HG02571 (cell line): ENCODE measurements around the gene ERICH6.

ENCODE experiments used
- ATAC-seq: cut with Tn5 transposase; IDR thresholded peaks from one replicate; pipeline ENCODE4 v1.9.1; 2021; ENCODE audit warnings: mild to moderate bottlenecking, moderate library complexity; ENCODE audit not compliant: unreplicated experiment

ERICH6 gene

DNA sequence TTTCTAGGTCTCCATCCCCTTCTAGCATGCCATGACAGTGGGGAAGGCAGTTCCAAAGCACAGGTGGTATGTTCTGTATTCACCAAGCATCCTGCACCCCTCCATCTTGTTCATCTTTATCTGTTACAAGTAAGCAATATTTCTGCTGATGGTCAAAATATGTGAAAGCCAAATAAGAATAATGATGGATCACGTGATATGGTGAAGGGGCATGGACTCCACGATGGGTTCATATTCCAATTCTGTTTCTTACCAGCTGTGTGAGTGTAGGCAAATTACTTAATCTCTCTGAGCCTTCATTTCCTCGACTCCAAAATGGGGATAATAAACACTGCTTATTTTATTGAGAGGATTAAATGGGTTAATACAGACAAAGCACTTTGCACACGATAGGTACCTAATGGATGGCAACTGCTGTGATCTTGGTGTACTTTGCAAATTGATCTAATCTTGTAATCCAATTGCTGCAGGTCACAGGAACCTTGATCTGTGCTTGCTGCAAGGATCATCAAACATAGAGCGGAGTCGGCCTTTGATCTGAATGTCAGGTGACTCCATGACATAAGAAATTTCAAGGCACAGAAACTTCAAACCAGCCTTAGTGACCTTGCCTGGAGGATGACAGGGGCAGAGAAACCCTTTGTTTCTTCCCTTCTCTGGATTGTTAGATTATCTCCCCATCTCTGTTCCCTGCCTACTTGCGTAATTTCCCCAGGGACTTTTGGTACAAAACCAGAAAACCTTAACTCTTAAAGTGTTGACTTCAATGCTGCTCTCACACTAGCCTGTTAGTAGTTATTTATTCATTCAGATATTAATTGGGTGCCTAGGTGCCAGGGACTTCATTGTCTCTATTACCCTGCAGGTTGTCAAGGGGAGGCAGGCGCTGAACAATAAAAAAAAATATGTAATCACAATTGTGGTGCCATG, 33.4 kb upstream of the ERICH6 start:
- ATAC-seq = no peak

DNA sequence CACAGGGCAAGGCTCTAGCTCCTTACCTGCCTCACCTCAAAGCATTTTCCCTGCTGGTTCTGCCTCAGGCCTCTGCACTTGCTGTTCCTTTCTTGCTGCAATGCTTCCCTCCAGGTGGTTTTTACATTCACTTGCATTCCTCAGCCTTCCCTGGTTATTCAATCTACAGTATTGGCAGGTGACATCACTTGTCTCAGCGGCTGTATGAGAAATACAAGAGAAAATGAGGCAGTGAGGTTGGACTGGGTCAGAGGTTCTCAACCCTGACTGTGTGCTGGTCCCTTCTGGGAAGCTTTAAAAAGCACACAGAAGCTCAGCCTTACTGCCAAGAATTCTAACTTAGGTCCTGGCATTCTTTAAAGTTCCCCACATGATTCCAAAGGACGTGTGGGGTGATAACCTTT, 32.6 kb upstream of the ERICH6 start:
- ATAC-seq = no peak

DNA sequence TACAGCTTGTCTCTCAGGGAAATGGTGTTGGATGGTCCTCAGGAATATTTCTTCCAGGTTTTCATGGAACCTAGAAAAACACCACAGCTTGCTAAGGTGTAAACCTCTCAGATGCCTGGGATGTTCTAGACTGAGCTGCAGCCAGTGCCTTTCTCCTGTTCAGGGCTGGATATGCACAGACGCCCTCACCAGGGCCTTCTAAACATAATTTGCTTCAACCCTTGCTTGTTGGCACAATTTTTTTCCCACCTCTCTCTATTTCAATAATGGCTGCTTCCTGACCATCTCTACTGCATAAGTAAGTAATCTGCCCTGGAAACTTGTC, 31.0 kb upstream of the ERICH6 start:
- no peak for ATAC-seq

DNA sequence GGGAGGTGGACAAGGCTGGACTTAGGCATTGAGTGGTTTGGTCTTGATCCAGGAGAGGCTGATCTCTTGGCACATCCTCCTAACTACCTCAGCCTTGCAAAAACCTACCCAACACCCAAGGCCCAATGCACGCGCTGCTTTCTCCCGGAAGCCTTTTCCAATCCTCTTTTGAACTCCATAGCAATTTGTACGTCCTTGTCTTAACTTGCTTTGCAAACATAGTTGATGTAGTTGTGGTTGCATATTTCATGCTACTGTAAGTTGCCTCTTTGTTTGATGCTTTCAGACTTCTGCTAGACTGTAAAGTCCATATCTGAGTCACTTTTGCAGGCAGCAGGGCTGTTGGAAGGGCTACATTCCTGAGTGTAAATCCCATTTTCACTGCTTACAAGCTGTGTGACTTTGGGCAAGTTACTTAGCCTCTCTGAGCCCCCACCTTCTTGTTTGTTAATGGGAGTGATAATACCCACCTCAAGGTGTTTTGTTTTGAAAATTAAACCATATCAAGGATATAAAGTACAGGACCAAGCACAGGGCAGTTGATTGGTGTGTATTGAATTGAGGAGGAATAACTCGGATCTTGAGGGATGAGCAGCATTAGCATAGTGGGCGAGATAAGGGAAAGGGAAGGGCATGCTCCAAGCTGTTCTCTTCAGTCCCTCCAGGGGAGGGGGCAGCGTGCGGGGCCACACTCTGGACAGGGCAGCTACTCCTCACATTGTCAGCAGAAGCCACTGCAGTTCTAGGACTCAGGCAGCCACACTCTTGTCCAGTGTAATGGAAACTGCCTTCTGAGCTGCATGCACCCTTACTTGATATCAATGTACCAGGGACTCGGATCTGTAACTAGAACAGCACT, 30.4 kb upstream of the ERICH6 start:
- no peak for ATAC-seq

DNA sequence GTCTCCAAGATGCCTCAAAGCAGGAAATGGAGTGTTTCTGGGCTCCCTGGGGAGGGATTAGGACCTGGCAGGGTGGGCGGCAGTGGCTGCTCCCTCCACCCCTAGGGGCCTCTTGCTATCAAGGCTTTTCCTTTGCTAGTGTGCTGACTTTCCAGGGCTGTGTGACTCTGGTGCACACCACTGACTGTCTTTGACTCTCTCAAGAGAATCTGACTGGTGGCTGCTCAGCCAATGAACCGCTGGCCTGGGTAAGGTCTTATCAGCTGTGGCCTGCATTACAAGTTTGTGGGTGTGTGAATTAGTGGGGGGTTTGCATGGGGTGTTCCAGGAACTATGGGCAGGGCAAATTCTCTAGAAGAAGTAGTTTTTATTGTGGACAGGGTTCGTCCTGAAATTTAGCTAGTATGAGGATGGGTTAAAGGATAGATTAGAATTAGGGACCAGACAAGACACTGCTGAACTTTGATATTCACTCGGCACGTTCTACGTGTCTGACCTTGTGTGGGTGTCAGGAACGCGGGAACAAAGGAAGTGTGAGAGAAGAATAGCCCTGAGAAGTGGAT, 29.7 kb upstream of the ERICH6 start:
- no peak for ATAC-seq

DNA sequence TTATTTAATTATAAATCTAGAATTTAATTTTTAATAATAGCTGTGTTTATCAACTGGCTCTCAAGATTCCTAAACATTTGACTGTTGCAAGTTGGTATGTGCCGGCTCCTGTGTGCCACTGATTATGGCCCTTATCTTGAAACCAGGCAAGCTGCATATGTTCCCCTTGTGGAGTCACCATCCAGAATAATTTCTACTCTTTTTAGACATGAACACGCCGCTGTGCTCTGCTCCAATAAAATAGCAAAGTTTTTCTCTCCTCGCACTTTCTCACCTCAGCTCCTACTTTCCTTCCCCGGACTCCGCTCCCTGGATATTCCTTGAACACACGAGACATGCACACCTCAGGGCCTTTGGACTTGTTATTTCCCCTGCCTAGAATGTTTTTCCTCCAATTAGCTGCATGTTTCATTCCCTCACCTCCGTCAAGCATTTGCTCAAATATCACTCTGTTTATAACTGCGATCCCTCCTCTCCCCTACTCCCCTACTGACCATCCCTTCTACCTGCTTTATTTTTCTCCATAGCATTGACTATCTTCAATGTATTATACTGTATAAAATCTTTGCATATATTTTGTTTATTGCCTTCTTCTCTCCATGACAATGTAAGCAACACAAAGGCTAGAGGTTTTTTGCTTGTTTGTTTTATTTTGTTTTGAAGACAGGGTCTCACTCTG, 26.1 kb upstream of the ERICH6 start:
- ATAC-seq = no peak

DNA sequence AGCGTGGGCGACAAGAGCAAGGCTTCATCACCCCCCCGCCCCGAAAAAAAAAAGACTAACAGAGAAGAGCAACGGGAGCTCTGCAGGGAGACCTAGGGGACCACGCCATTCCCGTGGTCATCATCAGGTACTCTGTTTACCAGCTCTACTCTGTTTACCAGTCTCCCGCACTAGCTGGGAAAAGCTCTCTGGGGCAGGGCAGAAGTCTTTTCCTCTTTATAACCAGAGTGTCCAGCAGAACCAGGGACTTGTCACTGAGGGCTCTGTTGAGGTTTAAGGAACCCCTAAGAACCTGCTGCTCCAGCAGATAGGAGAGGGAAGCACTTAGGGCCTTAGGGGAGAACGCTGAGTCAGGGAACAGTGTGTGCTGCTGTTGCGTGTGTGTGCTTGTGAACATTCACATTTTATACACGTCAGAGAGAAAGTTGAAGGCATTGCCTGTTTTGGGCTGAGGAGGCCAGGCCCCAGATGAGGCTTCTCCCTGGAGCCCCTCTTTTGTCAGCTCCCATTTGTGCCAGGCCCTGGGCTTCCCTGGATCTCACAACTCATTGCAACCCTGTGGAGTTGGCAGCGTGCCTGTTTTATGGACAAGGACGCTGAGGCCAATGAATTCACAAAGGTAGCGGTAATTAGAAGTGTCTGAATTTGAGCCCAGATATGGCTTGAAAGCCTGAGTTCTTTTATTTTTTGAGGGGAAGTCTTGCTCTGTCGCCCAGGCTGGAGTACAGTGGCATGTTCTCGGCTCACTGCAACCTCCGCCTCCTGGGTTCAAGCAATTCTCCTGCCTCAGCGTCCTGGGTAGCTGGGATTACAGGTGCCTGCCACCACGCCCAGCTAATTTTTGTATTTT, 24.2 kb upstream of the ERICH6 start:
- no peak for ATAC-seq

DNA sequence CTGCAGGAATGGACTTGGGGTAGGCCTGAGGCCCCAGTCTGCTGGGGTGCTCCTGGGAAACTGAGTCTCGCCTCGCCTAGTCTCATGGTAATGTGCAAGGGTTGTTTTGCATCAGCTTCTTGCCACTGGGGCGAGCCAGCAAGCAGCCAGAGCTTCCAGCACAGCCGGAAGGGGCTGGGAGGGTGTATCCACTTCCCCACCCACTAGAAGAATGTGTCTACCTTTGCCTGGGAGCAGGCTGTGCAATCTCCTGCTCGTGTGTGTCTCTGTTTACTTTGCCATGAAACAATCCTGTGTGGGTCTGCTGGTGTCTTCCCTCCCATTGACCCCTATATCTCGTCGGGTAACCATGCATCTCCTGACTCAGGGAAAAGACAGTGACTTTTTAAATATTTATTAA, 21.8 kb upstream of the ERICH6 start:
- no peak for ATAC-seq

DNA sequence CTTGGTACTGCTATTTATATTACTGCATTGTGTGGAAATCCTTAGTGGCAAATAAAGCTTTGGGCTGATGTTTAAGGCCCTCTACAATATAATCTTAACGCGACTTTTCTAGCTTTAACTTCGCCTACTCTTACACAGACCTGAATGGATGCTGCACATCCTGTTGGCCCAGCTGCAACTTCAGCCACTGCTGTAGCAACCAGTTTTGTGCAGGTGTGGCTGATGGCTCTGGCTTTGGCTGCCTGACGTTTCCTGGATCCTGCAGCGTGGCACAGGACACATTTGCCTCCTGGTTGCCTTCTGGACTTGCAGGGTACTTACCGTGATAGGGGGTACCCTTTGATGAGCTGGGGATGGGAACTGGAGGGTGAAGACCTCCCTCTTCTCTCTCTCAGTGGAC, 20.2 kb upstream of the ERICH6 start:
- no peak for ATAC-seq

DNA sequence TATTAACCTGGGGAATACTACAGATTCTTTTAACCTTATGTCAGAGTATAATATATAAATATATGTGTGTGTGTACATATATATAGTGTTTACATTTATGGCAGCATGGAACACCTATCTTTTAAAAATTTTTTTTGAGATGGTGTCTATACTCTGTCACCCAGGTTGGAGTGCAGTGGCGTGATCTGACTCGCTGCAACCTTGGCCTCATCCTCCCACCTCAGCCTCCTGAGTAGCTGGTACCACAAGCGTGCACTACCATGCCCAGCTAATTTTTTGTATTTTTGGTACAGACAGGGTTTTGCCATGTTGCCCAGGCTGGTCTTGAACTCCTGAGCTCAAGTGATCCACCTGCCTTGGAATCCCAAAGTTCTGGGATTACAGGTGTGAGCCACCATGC, 18.5 kb upstream of the ERICH6 start:
- ATAC-seq = no peak

DNA sequence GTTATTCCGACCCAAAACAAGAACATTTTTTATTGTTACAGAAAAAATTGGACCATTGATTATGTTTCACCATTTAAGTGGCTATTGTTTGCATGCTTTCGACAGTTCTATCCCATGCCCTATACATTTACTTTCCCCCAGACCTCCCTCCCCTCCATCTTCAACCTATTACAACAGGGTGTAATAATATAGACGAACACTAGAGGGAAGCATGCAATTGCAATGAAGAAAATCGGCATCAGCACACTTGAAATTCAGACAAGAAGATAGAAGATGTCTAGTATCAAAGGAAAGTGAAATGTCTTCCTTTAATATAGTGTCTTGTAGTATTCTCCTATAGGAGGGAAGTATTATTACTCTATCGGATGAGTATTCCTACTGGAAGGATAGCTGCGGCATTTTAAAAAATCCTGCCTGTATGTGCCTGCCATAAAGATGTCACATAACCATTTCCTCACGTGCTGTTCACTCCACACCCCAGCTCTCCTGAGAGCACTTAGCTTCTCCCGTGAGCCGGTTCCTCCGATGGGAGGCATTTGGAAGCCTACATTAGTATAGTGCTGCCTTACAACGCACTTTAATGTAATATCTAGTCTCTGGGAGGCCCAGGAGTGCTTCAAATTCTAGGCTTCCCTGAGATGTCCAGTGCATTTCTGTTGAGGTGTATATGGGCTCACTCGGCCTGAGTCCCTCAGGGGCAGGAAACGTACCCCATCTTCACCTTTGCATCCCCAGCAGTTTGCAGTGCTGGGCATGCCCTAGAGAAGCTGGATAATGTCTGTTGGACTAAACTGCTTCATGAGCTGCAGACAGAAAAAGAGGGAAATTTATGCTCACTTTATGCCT, 17.8 kb upstream of the ERICH6 start:
- ATAC-seq = peak; percentile 58

DNA sequence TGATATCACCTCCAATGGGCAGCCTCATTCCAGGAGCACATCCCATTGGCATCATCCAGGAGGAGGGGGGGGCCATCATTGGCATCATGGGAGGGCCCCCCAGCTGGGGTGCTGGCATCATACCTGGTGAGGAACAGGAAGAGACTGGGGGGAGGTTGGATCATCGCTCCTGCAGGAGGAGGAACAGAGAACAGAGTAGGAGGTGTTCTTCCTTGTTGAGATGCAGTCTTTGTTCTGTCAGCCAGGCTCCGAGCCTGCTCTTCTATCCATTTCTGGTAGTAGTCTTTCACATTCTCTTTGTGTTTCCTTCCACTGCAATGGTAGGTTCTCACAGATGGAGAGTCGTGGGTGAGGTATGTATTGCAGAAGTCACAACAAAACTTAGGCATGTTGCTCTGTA, 16.7 kb upstream of the ERICH6 start:
- no peak for ATAC-seq

DNA sequence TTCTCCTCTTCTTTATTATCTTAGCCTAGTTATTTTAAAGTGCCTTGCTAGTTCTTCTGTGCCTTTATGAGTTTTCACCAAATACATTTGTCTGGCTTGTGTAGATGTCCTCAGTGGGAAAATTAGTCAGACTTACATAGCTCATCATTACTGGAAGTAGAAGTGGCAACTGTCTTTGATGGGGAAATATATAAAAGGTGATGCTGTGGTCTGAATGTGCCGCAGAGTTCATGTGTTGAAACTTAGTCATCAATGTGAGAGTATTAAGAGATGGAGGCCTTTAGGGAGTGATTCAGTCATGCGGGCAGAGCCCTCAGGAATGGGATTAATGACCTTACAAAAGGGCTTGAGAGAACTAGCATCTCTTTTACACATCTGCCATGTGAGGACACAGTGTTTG, 6.4 kb upstream of the ERICH6 start:
- no peak for ATAC-seq

DNA sequence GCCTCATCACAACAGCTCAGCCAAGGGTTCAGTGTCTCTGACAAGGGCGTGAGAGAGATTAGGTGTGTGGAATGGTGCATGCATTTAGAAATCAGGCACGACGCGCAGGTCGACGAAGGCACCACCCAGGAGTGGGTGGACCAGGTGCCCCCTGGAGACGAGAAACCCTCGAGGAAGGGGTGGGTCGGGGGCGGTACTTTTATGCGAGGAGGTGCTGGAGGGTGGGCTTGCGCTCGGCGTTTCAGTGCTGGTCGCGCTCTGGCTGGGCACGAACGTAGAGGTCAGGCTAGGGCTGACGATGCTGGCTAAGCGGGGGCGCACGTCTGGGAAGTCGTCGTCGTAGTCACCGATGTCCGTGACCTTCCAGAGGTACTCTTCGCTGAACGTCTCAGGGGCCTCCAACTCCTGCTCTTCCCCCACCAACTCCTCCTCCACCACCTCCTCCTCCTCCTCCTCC, 393 bp downstream of the ERICH6 start:
- peak; percentile 33 for ATAC-seq

DNA sequence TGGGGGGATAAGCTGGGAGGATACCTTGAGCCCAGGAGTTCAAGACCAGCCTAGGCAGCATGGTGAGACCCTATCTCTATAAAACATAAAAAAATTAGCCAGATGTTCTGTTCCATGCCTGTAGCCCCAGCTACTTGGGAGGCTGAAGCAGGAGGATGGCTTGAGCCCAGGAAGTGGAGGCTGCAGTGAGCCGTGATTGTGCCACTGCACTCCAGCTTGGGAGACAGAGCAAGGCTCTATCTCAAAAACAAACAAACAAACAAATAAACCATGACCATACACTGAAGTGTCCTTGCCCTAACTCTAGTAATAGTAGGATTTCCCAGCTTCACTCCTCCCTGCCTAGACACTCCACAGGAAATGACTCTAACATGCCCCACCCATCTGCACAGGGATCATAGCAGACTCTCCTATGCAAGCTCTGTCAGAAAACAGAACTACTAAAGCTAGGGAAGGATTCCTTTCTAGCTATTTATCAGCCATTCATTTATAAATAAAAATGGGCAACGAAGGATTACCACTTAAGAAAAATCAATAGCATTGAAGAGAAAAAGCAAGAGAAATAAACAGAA, 4.6 kb downstream of the ERICH6 start:
- ATAC-seq = no peak

DNA sequence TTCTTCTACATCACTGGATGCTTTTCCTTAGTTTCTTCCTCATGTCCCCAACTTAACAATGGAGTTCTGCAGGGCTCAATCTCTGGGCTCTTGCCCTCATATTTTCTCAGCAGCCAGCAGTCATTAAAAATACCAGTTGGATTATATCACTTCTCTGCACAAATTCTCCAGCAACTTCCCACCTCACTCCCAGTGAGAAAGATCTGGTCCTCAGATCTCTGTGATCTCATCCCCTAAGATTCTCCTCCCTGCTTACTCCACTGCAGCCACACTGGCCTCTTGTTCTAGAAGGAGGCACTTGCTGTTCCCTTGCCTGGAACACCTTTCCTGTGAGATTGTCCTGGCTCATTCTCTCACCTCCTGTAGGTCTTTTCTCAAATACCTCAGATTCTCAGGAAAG, 6.1 kb downstream of the ERICH6 start:
- no peak for ATAC-seq

DNA sequence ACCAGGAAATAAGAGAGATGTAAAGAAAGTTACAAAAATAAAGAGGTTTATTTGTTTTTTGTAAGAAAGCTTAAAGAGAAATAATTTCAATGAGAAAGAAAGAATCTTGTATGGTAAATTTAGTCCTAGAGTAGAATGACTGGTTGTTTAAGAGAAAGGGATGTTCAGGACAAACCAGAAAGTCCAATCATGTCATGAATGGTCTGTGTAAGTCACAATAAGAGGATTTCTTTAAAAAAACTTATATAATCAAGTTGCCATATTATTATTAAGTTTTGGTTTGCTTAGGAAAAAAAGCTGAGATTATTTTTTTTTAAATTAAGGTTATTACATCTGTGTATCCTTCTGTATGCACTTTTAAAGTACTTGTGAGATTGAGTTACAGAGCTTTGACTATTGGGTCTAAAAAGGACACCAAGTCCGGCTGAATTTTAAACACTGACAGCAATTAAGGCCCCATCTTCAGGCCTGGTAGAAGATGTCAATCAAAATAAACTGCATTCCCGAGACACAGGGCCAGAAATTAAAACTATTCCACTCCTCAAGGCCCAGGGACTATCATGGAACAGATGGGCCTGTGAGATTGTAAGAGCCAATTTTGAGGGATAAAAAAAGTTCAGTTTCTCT, 12.2 kb downstream of the ERICH6 start:
- ATAC-seq = no peak

DNA sequence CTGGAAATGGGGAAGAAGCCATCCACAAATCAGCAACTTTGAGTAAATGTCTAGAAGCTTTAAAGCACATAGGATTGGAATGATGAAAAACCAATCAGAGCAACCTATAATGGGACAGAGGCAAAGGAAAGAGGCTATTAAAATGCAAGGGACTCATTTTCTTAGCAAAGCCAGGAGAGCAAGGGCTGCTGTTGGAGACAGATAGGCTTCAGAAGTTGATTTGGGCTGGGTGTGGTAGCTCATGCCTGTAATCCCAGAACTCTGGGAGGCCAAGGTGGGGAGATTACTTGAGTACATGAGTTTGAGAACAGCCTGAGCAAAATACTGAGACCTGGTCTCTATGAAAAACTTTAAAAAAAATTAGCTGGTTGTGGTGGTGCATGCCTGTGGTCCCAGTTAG, 16.1 kb downstream of the ERICH6 start:
- no peak for ATAC-seq

DNA sequence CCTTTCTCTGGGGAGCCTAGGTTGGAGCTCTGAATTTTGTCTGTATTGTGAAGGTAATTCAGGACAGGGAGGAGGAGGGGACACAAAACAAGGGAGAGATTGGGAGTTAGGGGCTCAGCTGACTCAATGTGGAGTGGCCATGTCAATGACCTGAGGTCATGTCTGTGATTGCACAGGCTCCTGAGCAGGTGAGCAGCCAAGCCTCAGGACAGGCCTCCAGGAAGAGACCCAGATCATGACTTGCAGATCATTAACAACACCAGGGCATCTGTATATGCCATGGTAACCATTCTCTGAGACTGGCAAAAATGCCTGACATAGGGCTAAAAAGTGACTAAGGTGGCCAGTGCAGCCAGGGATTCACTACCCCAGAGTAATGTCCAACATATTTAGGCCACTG, 20.9 kb downstream of the ERICH6 start:
- ATAC-seq = no peak
